K562 (cell line): ENCODE measurements around the gene UBE2L3. TPM values are rescaled to one million over a fixed set of nuclear protein-coding genes. Genes with fewer than 3 reads are reported as not detected.

ENCODE experiments used
- ATAC-seq: fragments of 200-7000 bp; cut with Tn5 transposase; 3 replicates; pipeline ENCODE4 v1.9.1; 2020; ENCODE audit warnings: moderate library complexity
- BruUV-seq: library from RNA; stranded (reverse); fragments of 400-500 nt; replicated peaks from 2 replicates; lab custom pipeline; 2021; lab: Mats Ljungman, UMichigan
- CTCF ChIA-PET: fragments of 300-600 bp; formaldehyde crosslinking; extraction: SDS; loops from one replicate; lab custom pipeline; 2021; ENCODE audit warnings: low intra/inter-chr PET ratio; lab: Yijun Ruan, JAX
- POLR2A ChIA-PET: fragments of 300-600, 350-650 bp; sonication (Branson Sonifier 250); formaldehyde crosslinking; extraction: SDS; loops from one replicate; lab custom pipeline; 2021; ENCODE audit warnings: antibody characterized with exemption, inconsistent platforms; lab: Yijun Ruan, JAX
- DNase-seq, 4 experiments: peaks; one replicate each; pipeline versions ENCODE4 v3.0.0 to v3.0.0-alpha.2; 2011 to 2018; ENCODE audit warnings: low spot score in 3 of 4, mixed read lengths in 3 of 4; ENCODE audit errors: extremely low read depth in 1 of 4
- FAIRE-seq: peaks from 2 replicates; lab custom pipeline; 2011; peaks lifted over from hg19 to GRCh38; lab: Jason Lieb, UNC
- H2AFZ ChIP-seq: 2 replicates; pipeline ENCODE4 v1.6.0; 2011; ENCODE audit warnings: low read depth, low read length, control low read depth, inconsistent platforms
- H3K27ac ChIP-seq: fragments of 200-600 bp; 3 replicates; pipeline ENCODE4 v1.8.0; 2011; ENCODE audit warnings: low read depth, mild to moderate bottlenecking, control low read depth, inconsistent platforms, low read length, moderate library complexity, mixed read lengths; ENCODE audit errors: extremely low read depth
- H3K27me3 ChIP-seq, 2 experiments: fragments of 300-600 bp in 1 of 2; 2 replicates in 1 of 2; 3 replicates in 1 of 2; pipeline versions ENCODE4 v1.6.0 to v1.8.0; 2011; ENCODE audit warnings: inconsistent platforms in 2 of 2, low read length in 2 of 2, mild to moderate bottlenecking in 1 of 2, mixed read lengths in 1 of 2, moderate library complexity in 1 of 2; ENCODE audit not compliant: control insufficient read depth in 2 of 2, insufficient read depth in 2 of 2
- H3K36me3 ChIP-seq: fragments of 300-600 bp; 3 replicates; pipeline ENCODE4 v1.8.0; 2011; ENCODE audit warnings: mild to moderate bottlenecking, low read length, inconsistent platforms; ENCODE audit not compliant: control insufficient read depth, insufficient read depth
- H3K4me1 ChIP-seq, 2 experiments: fragments of 200-600 bp in 1 of 2; replicated peaks in 1 of 2; 2 replicates in 1 of 2; 3 replicates in 1 of 2; pipeline versions ENCODE4 v1.5.1 to v1.8.0; 2011; ENCODE audit warnings: inconsistent platforms in 2 of 2, low read length in 2 of 2, mild to moderate bottlenecking in 1 of 2, mixed read lengths in 1 of 2, moderate library complexity in 1 of 2; ENCODE audit not compliant: control insufficient read depth in 2 of 2, insufficient read depth in 2 of 2
- H3K4me2 ChIP-seq: 2 replicates; pipeline ENCODE4 v1.6.1; 2011; ENCODE audit warnings: low read length, control low read depth, inconsistent platforms, mixed read lengths; ENCODE audit not compliant: insufficient read depth
- H3K4me3 ChIP-seq: fragments of 200-600 bp; sonication (generic), shearing (Covaris generic); 2 replicates; pipeline ENCODE4 v1.5.1; 2016; ENCODE audit warnings: control low read depth, inconsistent platforms
- H3K79me2 ChIP-seq: fragments of 200-600 bp; 3 replicates; pipeline ENCODE4 v1.8.0; 2011; ENCODE audit warnings: low read length, inconsistent platforms; ENCODE audit not compliant: control insufficient read depth, insufficient read depth
- H3K9ac ChIP-seq, 2 experiments: 2 replicates each; pipeline versions ENCODE4 v1.6.0 to v1.6.1; 2011; ENCODE audit warnings: low read depth in 2 of 2, low read length in 2 of 2, control low read depth in 1 of 2, inconsistent platforms in 1 of 2, mild to moderate bottlenecking in 1 of 2, mixed read lengths in 1 of 2; ENCODE audit not compliant: insufficient read depth in 1 of 2
- H3K9me1 ChIP-seq: one replicate; pipeline ENCODE4 v1.6.0; 2011; ENCODE audit warnings: inconsistent platforms, mild to moderate bottlenecking, low read length, moderate library complexity; ENCODE audit not compliant: control insufficient read depth, insufficient read depth
- H3K9me3 ChIP-seq: replicated peaks from 2 replicates; pipeline ENCODE4 v1.5.1; 2011; ENCODE audit warnings: low read depth, low read length, inconsistent platforms; ENCODE audit not compliant: control insufficient read depth, insufficient read depth
- H4K20me1 ChIP-seq: replicated peaks from 2 replicates; pipeline ENCODE4 v1.6.1; 2011; ENCODE audit warnings: low read length, inconsistent platforms, mixed read lengths; ENCODE audit not compliant: control insufficient read depth, insufficient read depth
- CAMTA2 ChIP-seq: fragments of 250-450 bp; sonication (Bioruptor Pico); conservative IDR thresholded peaks from 2 replicates; pipeline ENCODE4 v1.5.1; 2022
- CTCF ChIP-seq, 3 experiments: IDR thresholded peaks in 2 of 3; conservative IDR thresholded peaks in 1 of 3; 2 replicates each; pipeline ENCODE4 v1.5.1; 2011 to 2012; ENCODE audit warnings: low read length in 3 of 3, mild to moderate bottlenecking in 3 of 3, control low read depth in 2 of 3, improper control_type of control experiment in 1 of 3, inconsistent platforms in 1 of 3, low read depth in 1 of 3, mixed read lengths in 1 of 3, moderate library complexity in 1 of 3; ENCODE audit not compliant: insufficient read depth in 2 of 3
- E2F1 ChIP-seq: sonication (generic); formaldehyde crosslinking; IDR thresholded peaks from 2 replicates; pipeline ENCODE4 v1.8.1; 2023; ENCODE audit warnings: mild to moderate bottlenecking, missing genetic modification reagents, moderate library complexity
- FOXK2 ChIP-seq, 2 experiments: fragments of 450-650 bp; IDR thresholded peaks in 1 of 2; conservative IDR thresholded peaks in 1 of 2; 2 replicates each; pipeline ENCODE4 v1.6.1; 2016; ENCODE audit warnings: low read depth in 2 of 2, mild to moderate bottlenecking in 1 of 2
- GATAD2B ChIP-seq: fragments of 450-650 bp; IDR thresholded peaks from 2 replicates; pipeline ENCODE4 v1.6.1; 2017; ENCODE audit warnings: mild to moderate bottlenecking, borderline replicate concordance
- HCFC1 ChIP-seq: IDR thresholded peaks from 2 replicates; pipeline ENCODE4 v1.6.1; 2012; ENCODE audit warnings: low read depth, low read length, improper control_type of control experiment
- JUN ChIP-seq, 2 experiments: sonication (generic) in 1 of 2; formaldehyde crosslinking in 1 of 2; IDR thresholded peaks; 2 replicates each; pipeline versions ENCODE4 v1.6.1 to v1.8.0; 2012 to 2022; ENCODE audit warnings: borderline replicate concordance in 2 of 2, mild to moderate bottlenecking in 2 of 2, improper control_type of control experiment in 1 of 2, low read depth in 1 of 2, low read length in 1 of 2, missing genetic modification reagents in 1 of 2
- KLF1 ChIP-seq: fragments of 450-650 bp; IDR thresholded peaks from 2 replicates; pipeline ENCODE4 v1.6.1; 2016; ENCODE audit warnings: missing genetic modification characterization, missing compliant biosample characterization
- MEIS2 ChIP-seq: fragments of 450-650 bp; IDR thresholded peaks from 2 replicates; pipeline ENCODE4 v1.6.1; 2014; ENCODE audit warnings: mild to moderate bottlenecking; ENCODE audit not compliant: partially characterized antibody
- MLX ChIP-seq, 2 experiments: fragments of 450-650 bp in 1 of 2; sonication (generic) in 1 of 2; formaldehyde crosslinking; conservative IDR thresholded peaks; 2 replicates each; pipeline versions ENCODE4 v1.4.0 to v1.8.1; 2020 to 2022; ENCODE audit warnings: mild to moderate bottlenecking in 1 of 2, missing genetic modification reagents in 1 of 2
- MTA1 ChIP-seq: fragments of 450-650 bp; IDR thresholded peaks from 2 replicates; pipeline ENCODE4 v1.6.1; 2017; ENCODE audit warnings: borderline replicate concordance
- NR0B1 ChIP-seq: fragments of 450-650 bp; IDR thresholded peaks from one replicate; pipeline ENCODE4 v1.6.1; 2018; ENCODE audit warnings: mild to moderate bottlenecking, moderate library complexity; ENCODE audit not compliant: partially characterized antibody
- SNRNP70 ChIP-seq: fragments of 200-400 bp; formaldehyde crosslinking; optimal IDR thresholded peaks from 2 replicates; pipeline ENCODE3; 2017; ENCODE audit warnings: low read depth, low read length
- SRSF3 ChIP-seq: fragments of 200-400 bp; formaldehyde crosslinking; IDR thresholded peaks from 2 replicates; pipeline ENCODE4 v1.6.1; 2016; ENCODE audit warnings: mild to moderate bottlenecking, low read length, moderate library complexity; ENCODE audit not compliant: insufficient read depth
- ZNF311 ChIP-seq: fragments of 250-450 bp; sonication (Bioruptor Pico); IDR thresholded peaks from 2 replicates; pipeline ENCODE4 v1.4.0; 2020; ENCODE audit warnings: mild to moderate bottlenecking, moderate library complexity
- ZNF384 ChIP-seq: IDR thresholded peaks from 2 replicates; pipeline ENCODE4 v1.6.1; 2012; ENCODE audit warnings: low read depth, low read length, improper control_type of control experiment
- WGBS: fragments of 100-300 bp; shearing (Covaris generic); methylation state at CpG from one replicate; pipeline ENCODE4 v1.1.6; 2016; ENCODE audit warnings: low coverage, mixed read lengths; ENCODE audit not compliant: insufficient coverage; ENCODE audit errors: missing lambda C conversion rate; 5-methylcytosine and 5-hydroxymethylcytosine counted together
- in situ Hi-C: fragments of 300-500 bp; cut with MboI; formaldehyde crosslinking; loops from 4 replicates; pipeline ENCODE4 v1.15.0; 2018; ENCODE audit warnings: inconsistent platforms, mixed read lengths
- intact Hi-C: fragments of 100-400 bp; cut with micrococcal nuclease; formaldehyde crosslinking; loops from 2 replicates; pipeline ENCODE4 v1.14.2; 2022
- polyA plus RNA-seq, 8 experiments: library from polyadenylated mRNA; depleted of rRNA in 4 of 8; stranded (reverse) in 5 of 8; unstranded in 3 of 8; fragments of >200 nt; fragmentation: Nextera tagmentation in 2 of 8; fragmentation: Illumina TruSeq in 1 of 8; extraction: Ambion mirVana in 2 of 8; extraction: Trizol in 1 of 8; gene quantifications; 2 replicates each; pipeline versions ENCODE4 v1.2.1 to v1.2.3, GENCODE V29; 2011 to 2014; ENCODE audit warnings: inconsistent platforms in 1 of 8, missing spikeins in 1 of 8
- total RNA-seq, 7 experiments: library from RNA; depleted of rRNA in 6 of 7; stranded (reverse); fragments of >200 nt in 6 of 7; fragmentation: Illumina TruSeq in 2 of 7; extraction: Trizol in 2 of 7; gene quantifications; 2 replicates each; pipeline versions ENCODE4 v1.2.1 to v1.2.3, GENCODE V29; 2011 to 2021; ENCODE audit warnings: low replicate concordance in 1 of 7

The UBE2L3 gene
- total and polyA plus RNA-seq, 9 of the 15 experiments (the other 6 are each of a cell fraction or from before 2014, with no cell fraction given) = 215 to 625 (median 285) TPM

- FAIRE-seq (no peak), ATAC-seq (no peak)
- 63% methylated on average over 17 of the region's 17 CpGs for WGBS
- TF ChIP-seq NR0B1 (no peak), MEIS2 (no peak), E2F1 (0 out of 2 replicates have a peak, but pooled peaks have one; percentile 8), SNRNP70 (no peak), CTCF (IDR thresholded peaks at IDR 0.05 in 2 of 3, conservative IDR thresholded peaks at IDR 0.05 in 1 of 3; ENCODE audit: insufficient read depth in 2 of 3, low read depth in 1 of 3, low read length in 3 of 3) (no peak), FOXK2 (conservative IDR thresholded peaks at IDR 0.05 in 1 of 2, IDR thresholded peaks at IDR 0.05 in 1 of 2; ENCODE audit: low read depth in 2 of 2) (no peak), KLF1 (tag) (no peak), MLX (CRISPR knock-in tag; conservative IDR thresholded peaks at IDR 0.05) (peak in 1 of 2 experiments; percentile 89; a peak in 2 of 4 replicates), SRSF3 (no peak), ZNF311 (CRISPR knock-in tag) (no peak), JUN (IDR thresholded peaks at IDR 0.05; ENCODE audit: borderline replicate concordance, low read depth, low read length) (0 out of 2 replicates have a peak, but pooled peaks have one; percentile 16), JUN (CRISPR knock-in tag; IDR thresholded peaks at IDR 0.05; ENCODE audit: borderline replicate concordance) (no peak), HCFC1 (0 out of 2 replicates have a peak, but pooled peaks have one; percentile 21), ZNF384 (0 out of 2 replicates have a peak, but pooled peaks have one; percentile 19), CAMTA2 (CRISPR knock-in tag) (no peak), GATAD2B (no peak), MTA1 (no peak)
Measured at GRCh38 chr22:21636629-21637218, 69.2 kb downstream of the UBE2L3 start.

More at GRCh38 chr22:21636629-21637218, 69.2 kb downstream of the UBE2L3 start:
- Histone ChIP-seq H3K79me2 (peaks cover 15% of the 10 kb centered on the region; the same call in 2 of the 3 replicates), H3K4me3 (no peak overlapping the region), H3K27ac (no peak overlapping the region), H3K27me3 (no peaks in the 10 kb centered on the region), H3K4me2 (no peak overlapping the region), H2AFZ (no peak overlapping the region), H3K9ac (peak overlapping the region in 1 of 2 experiments; percentile 79; a peak in 2 of 4 replicates), H3K9me3 (no peaks in the 10 kb centered on the region), H3K4me1 (peaks cover 31 to 75% of the 10 kb centered on the region in 2 experiments), H4K20me1 (no peaks in the 10 kb centered on the region), H3K36me3 (no peaks in the 10 kb centered on the region; the same call in 2 of the 3 replicates), H3K9me1 (peaks cover 9% of the 10 kb centered on the region)
- ChIA-PET POLR2A (interaction anchor here (0.5 to 76.8 kb wide), 8 partner anchors 17 to 578 kb away, joined by 3 to 4622 read pairs (median 4); partner anchors contain the start of genes CCDC116, SDF2L1, TOP3B and YDJC), CTCF (no interaction called here)
- no peak for DNase-seq
- in situ Hi-C loops (loop anchor here (25.0 kb wide), 1 partner anchor 499 kb away; no protein-coding TSS in a partner anchor), intact Hi-C loops (loop anchor here (10.0 kb wide), 1 partner anchor 918 kb away; the partner anchor contains the start of gene PRAME)
- no TSS peak for BruUV-seq
